K562 treated with DMSO at 1 percent for 12 hours (cell line): ENCODE data around the gene NPHP4. TPM values are rescaled to one million over a fixed set of nuclear protein-coding genes. Genes with fewer than 3 reads are reported as not detected.

Source experiments
- total RNA-seq: library from RNA; unstranded; fragments of 300-600 nt; gene quantifications from 2 replicates; pipeline ENCODE4 v1.2.3, GENCODE V29; 2022; ENCODE audit not compliant: insufficient read depth

The NPHP4 gene
- total RNA-seq, result 8.3 and 20.3 TPM in 2 replicates

GRCh38 chr1:5992026-5992813 lies at the start of gene NPHP4:
TSS of gene NPHP4 (minus strand) at chr1:5992425. CDS start at chr1:5986289, 6,136 bp downstream.

Other genes starting within 250 kb of the NPHP4 start
- gene KCNAB2, start 53.5 kb upstream of the NPHP4 start, total RNA-seq, result 14.1 and 25.1 TPM in 2 replicates
- 0.13 and 0.51 TPM in 2 replicates for gene CHD5, start 187.9 kb upstream of the NPHP4 start, total RNA-seq
- 409 and 754 TPM in 2 replicates for gene RPL22, start 207.2 kb upstream of the NPHP4 start, total RNA-seq
- 3.5 and 7.6 TPM in 2 replicates for gene RNF207, start 213.7 kb upstream of the NPHP4 start, total RNA-seq
- 30.3 and 74.7 TPM in 2 replicates for gene ICMT, start 243.5 kb upstream of the NPHP4 start, total RNA-seq